Renal cortex interstitium (tissue), 11 donors: Measurements from ENCODE around the gene GFPT2. TPM values are rescaled to one million over a fixed set of nuclear protein-coding genes. Genes with fewer than 3 reads are reported as not detected.
"Not testable (repeated sequence)": the region's sequence is repeated elsewhere in the genome, so short reads cannot be mapped to it uniquely, and the experiment has no call there.

Experiments
- DNase-seq, 11 donors: peaks; one replicate each; pipeline ENCODE4 v3.0.0-alpha.2; 2013; ENCODE audit warnings: low read depth in 9 of 11, low spot score in 4 of 11; ENCODE audit errors: extremely low read depth in 1 of 11
- polyA plus RNA-seq, 3 donors: library from polyadenylated mRNA; unstranded; fragments of 120-200 nt; gene quantifications; one replicate each; pipeline ENCODE4 v1.2.1, GENCODE V29; 2013; ENCODE audit not compliant: insufficient read length in 3 of 3

GFPT2 gene
- polyA plus RNA-seq, 3 donors, result 4.8 to 6.2 (median 5.3) TPM

- DNase-seq, result no peak
Measured at GRCh38 chr5:180323941-180324600, 29.1 kb downstream of the GFPT2 start.

- DNase-seq, result no peak
Measured at GRCh38 chr5:180323160-180323559, 30.0 kb downstream of the GFPT2 start.

- no peak for DNase-seq
Measured at GRCh38 chr5:180318456-180319089, 34.6 kb downstream of the GFPT2 start.

- no peak for DNase-seq
Measured at GRCh38 chr5:180316586-180316985, 36.5 kb downstream of the GFPT2 start.

- no peak for DNase-seq
Measured at GRCh38 chr5:180315762-180316212, 37.3 kb downstream of the GFPT2 start.

- peak in 3 of 11 donors; percentile 51 to 63 (median 61) for DNase-seq
Measured at GRCh38 chr5:180313677-180314505, 39.2 kb downstream of the GFPT2 start.

- no peak for DNase-seq
Measured at GRCh38 chr5:180311216-180311615, 41.9 kb downstream of the GFPT2 start.

- no peak for DNase-seq
Measured at GRCh38 chr5:180306796-180307195, 46.3 kb downstream of the GFPT2 start.

GRCh38 chr5:180305481-180305880 is 47.7 kb downstream of the GFPT2 start:
- no peak for DNase-seq

- DNase-seq, result no peak
Measured at GRCh38 chr5:180304431-180305375, 48.4 kb downstream of the GFPT2 start.

- DNase-seq, result no peak
Measured at GRCh38 chr5:180304016-180304292, 49.2 kb downstream of the GFPT2 start.

GRCh38 chr5:180303226-180304015 is 49.7 kb downstream of the GFPT2 start:
- no peak for DNase-seq

- DNase-seq, result no peak
Measured at GRCh38 chr5:180302256-180302655, 50.9 kb downstream of the GFPT2 start.

GRCh38 chr5:180301253-180301652 is 51.9 kb downstream of the GFPT2 start:
- DNase-seq, result no peak

GRCh38 chr5:180299526-180299925 is 53.6 kb downstream of the GFPT2 start:
- no peak for DNase-seq

- DNase-seq, result not testable (repeated sequence)
Measured at GRCh38 chr5:180299014-180299413, 54.1 kb downstream of the GFPT2 start.

- DNase-seq, result no peak
Measured at GRCh38 chr5:180297587-180298282, 55.4 kb downstream of the GFPT2 start.

GRCh38 chr5:180296771-180297170 is 56.4 kb downstream of the GFPT2 start:
- DNase-seq, result no peak
